Left renal pelvis (tissue), 4 donors: ENCODE data around the gene BRAT1. TPM values are rescaled to one million over a fixed set of nuclear protein-coding genes. Genes with fewer than 3 reads are reported as not detected.
"Not testable (repeated sequence)": the region's sequence is repeated elsewhere in the genome, so short reads cannot be mapped to it uniquely, and the experiment has no call there.

ENCODE experiments used
- DNase-seq, 4 donors: peaks; one replicate each; pipeline ENCODE4 v3.0.0-alpha.2; 2013; ENCODE audit warnings: low read depth in 4 of 4, low spot score in 3 of 4
- polyA plus RNA-seq, 4 donors: library from polyadenylated mRNA; unstranded; fragments of 120-200 nt; gene quantifications; one replicate each; pipeline ENCODE4 v1.2.1, GENCODE V29; 2013; ENCODE audit not compliant: insufficient read length in 4 of 4

The BRAT1 gene
- polyA plus RNA-seq, 4 donors: 23.1 to 40.9 (median 25.2) TPM

DNA sequence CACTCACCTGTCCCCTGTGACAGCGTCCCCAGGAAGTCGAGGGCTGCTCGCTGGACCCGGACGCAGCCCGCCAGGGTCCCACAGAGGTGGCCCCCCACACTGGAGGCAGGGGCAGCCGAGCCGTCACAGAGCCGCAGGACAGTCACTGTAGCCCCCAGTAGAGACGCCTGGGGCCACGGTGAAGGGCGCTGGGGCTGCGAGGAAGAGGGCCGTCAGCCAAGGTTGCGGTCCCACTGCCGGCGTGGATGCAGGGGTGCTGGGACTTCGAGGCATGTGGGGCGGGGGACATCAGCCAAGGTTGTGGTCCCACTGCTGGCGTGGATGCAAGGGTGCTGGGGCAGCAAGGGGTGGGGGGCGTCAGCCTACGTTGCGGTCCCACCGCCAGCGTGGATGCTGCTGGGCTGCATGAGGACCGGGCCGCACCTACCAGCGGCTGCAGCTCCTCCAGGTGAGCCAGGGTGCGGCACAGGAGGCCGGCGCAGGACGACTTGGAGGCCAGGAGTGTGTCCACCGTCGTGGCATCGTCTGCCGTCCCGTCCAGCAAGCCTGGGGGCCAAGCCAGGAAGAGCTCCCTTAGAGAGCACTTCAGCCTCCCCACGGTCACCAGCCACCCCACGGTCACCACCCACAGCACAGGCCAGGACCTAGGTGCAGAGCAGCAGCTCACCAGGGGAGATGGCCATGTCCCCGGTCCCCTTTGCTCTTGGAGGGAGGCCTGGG is 13.9 kb downstream of the BRAT1 start:
- no peak for DNase-seq

DNA sequence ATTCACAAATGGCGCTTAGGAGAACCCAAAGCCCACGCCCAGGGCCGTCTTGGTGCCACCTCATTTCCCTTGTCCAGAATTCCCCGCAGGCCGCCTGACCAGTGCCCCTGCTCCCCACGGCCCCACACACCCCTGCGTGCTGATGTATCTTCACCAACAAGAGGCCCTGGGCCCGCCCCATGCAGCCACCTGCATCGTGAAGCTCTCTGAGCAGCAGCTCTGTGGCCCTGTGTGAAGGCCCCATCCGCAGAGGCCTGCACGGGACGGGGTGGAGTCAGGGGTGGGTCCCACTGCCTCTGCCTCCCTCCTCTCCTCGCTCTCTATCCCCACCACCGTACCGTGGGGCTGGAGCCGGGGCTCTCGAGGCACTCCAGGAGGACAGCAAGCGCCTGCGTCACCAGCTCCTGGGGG is 14.7 kb downstream of the BRAT1 start:
- no peak for DNase-seq

- no peak for DNase-seq
Measured at GRCh38 chr7:2540133-2540532, 15.2 kb downstream of the BRAT1 start.

GRCh38 chr7:2539031-2539911 is 16.1 kb downstream of the BRAT1 start:
- DNase-seq: no peak

GRCh38 chr7:2537981-2538851 is 17.1 kb downstream of the BRAT1 start:
- no peak for DNase-seq

- DNase-seq: not testable (repeated sequence)
Measured at GRCh38 chr7:2535872-2536627, 19.3 kb downstream of the BRAT1 start.

GRCh38 chr7:2534214-2534613 is 21.1 kb downstream of the BRAT1 start:
- DNase-seq: not testable (repeated sequence)

GRCh38 chr7:2533566-2533965 is 21.8 kb downstream of the BRAT1 start:
- DNase-seq: not testable (repeated sequence)

- not testable (repeated sequence) for DNase-seq
Measured at GRCh38 chr7:2532816-2533215, 22.5 kb downstream of the BRAT1 start.

DNA sequence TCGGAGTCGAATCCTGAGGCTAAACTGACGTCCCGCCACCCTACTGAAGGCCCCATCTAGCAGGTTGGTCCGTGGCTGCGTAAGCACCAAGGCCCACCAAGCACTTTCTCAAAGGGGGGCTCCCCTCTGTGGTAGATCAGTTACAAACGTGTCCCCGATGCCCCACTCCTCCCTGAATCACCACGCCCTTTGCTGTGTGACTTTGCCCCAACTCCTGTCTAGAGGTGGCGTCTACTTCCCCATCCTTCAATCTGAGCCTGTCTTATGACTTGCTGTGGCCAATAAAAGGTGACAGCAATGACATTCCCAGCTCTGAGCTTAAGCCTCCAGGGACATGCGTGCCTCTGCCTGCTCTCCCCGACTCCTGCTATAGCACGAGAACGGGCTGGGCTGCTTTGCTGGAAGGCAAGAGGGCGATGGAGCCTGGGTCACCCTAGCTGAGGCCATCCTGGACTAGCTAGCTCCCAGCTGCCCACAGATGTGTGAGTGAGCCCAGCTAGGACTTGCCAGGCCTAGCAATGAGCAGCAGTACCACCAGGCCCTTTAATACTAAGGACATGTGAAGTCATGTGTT is 23.0 kb downstream of the BRAT1 start:
- not testable (repeated sequence) for DNase-seq

DNA sequence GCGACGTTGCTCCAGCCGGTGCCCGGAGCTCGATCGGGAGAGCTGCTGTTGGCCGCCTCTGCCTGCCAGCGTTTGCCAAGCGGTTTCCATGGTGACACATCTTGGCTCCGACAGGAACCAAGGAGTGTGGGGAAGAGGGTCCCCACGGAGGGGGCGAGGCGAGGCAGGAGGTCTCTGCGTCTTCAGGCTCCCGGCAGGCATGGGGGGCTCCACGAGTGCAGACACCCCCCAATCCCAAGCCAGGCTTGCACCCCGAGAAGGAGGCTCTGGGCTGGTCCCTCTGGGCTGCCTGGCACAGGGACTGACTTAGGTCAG is 23.6 kb downstream of the BRAT1 start:
- not testable (repeated sequence) for DNase-seq

DNA sequence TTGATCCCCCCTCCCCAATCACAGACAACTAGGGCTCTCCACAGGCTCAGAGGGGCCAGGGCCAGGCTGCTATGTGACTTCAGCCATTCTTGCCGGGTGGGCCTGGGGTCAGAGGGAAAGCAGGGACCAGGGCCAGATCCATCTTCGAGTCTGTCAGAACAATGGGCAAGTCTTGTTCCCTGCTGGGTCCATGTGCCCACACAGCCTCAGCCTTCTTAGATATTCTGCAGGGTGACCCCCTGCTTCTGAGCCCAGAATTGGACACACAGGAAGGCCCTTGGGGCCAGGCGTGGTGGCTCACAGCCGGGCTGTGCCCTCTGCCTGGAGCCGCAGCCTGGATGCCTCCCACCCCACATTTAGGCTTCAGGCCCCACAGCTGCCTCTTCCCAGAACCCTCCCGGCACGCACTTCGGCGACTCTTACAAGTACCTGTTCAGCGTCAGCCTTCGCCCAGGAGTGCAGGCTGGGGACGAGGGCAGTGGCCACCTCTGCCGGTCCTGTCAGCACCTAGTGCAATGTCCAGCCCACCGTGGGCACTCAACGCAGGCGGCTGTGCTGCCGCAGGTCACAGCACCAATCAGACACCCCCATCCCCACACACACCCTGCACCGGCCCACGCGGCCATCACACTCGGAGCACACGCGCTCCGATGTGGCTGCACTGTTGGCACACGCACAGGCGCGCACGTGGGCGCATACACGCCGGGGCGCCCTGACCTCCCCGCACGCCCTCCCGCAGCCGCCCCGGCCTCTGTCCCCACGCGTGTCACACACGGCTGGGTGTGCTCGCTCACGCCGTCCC is 24.1 kb downstream of the BRAT1 start:
- DNase-seq: not testable (repeated sequence)

DNA sequence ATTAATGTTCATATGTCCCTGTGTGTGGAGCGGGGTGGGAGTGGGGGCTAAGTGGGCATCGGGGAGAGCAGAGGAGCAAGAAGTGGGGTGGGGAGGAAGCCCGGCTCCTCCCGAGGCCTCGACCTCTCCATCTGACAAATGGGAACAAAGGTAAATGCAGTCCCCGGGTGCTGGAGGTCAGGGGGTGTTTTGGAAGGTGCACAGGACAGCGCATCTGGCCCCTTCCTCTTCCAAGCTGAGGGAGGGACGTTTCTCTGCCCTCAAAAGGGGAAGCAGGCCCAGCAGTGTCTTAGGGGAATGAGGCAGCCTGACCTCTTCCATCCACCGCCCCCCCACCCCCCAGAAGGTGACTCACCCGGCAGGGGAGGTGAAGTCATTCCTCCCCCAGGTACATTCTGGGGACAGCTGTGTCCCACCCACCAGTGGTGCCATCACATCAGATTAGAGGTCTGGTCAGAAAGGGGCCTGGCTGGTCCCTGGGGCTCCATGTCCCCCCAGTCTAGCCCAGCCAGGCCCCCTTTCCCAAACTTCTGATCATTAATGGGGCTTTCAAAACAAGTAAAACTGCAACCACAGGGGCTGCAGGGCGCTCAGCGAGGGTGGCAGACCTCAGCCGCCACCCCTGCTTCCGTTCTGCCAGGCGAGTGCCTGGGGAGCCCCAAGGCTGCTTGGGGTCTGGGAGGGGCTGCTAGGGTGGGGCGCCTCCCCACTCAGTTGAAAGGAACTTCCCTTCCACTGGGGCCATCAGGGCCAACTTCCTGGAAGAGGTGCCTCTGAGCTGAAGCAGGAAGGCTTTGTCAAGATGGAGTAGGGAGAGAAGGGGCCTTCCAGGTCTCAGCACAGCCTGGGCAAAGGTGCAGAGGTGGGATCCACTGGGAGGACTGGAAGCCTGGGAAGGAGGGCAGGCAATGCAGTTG is 25.0 kb downstream of the BRAT1 start:
- DNase-seq: no peak

- DNase-seq: no peak
Measured at GRCh38 chr7:2529161-2530070, 25.9 kb downstream of the BRAT1 start.

DNA sequence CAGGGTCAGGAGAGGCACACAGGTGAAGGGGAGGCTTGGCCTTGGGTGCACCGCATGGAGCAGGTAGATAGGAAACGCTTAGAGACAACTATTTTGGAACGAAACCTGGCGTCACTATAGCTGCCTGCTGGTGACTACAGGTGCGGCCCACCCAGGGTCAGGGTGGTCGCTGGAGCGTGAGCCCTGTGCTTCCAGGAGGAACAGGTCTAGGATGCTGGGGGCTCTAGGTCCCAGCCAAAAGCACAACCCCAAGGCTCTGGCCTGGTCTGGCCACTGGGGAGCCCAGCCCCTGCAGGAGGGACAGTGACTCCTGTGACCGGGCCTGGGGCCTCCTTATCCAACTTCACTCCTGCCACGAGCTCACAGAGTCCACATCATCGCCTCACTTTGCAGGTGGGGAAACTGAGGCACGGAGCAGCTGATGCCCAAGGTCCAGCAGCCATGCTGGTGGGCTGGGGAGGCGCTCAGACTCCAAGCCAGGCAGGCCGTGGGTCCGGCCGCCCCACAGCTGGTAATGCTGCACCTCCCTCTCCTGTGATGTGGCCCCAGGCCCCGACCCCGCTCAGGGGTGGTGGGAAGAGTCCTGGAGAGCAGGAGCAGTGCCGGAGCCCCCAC is 26.7 kb downstream of the BRAT1 start:
- no peak for DNase-seq
